GM12891 (cell line): ENCODE data around the gene EPHA8.

ENCODE experiments used
- PAX5 ChIP-seq: IDR thresholded peaks from 2 replicates; pipeline ENCODE4 v1.6.1; 2011; ENCODE audit warnings: low read length, moderate library complexity, mild to moderate bottlenecking; ENCODE audit not compliant: insufficient read depth, severe bottlenecking
- POLR2A ChIP-seq: IDR thresholded peaks from 2 replicates; pipeline ENCODE4 v1.6.1; 2011; ENCODE audit warnings: low read depth, low read length, control low read depth
- POLR2AphosphoS5 ChIP-seq: IDR thresholded peaks from 2 replicates; pipeline ENCODE4 v1.6.1; 2011; ENCODE audit warnings: low read depth, low read length, control low read depth
- SPI1 ChIP-seq: IDR thresholded peaks from 2 replicates; pipeline ENCODE4 v1.6.1; 2011; ENCODE audit warnings: low read depth, low read length, control low read depth

DNA sequence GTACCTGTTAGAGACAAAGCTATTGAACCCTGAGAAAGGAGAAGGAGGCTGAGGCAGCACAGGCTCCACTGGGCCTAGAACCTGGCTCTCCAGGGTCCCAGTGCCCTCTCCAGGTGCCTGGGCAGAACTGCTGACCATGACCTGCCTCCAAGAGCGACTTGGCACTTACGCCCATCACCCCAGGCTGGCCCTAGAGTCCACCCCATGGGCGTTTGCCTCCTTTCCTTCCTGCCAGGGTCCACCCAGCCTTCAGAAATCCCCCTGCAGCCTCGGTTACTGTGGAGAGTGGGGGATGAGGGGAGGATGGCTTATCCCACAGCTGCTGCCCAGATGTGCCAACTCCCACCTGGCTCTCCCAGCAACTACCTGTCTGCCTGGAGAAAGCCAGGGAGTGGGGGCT, 58.5 kb downstream of the EPHA8 start:
- TF ChIP-seq POLR2A (no peak), POLR2AphosphoS5 (no peak), SPI1 (no peak), PAX5 (no peak)
